ENCODE measurements around the gene MAP4. TPM values are rescaled to one million over a fixed set of nuclear protein-coding genes. Genes with fewer than 3 reads are reported as not detected.
"Not testable (repeated sequence)": the region's sequence is repeated elsewhere in the genome, so short reads cannot be mapped to it uniquely, and the experiment has no call there.

MAP4 gene
- total and polyA plus RNA-seq, 2 donors (not counting 3 experiments of a cell fraction or from before 2014, with no cell fraction given) = 121 to 290 TPM

GRCh38 chr3:47829482-47829881 is 186.7 kb downstream of the MAP4 start:
- H3K9me3 ChIP-seq (replicated peaks; ENCODE audit: control insufficient read depth, insufficient read depth, low read length); DNase-seq (ENCODE audit: low read depth, low spot score); POLR2A ChIA-PET; FAIRE-seq; H2AFZ ChIP-seq (ENCODE audit: low read depth, low read length); dilution Hi-C loops (cut with MboI; ENCODE audit: extremely low pct_ligation_motif_present, low sequenced_read_pairs); H3K4me2 ChIP-seq (ENCODE audit: insufficient read depth, low read length); H4K20me1 ChIP-seq (replicated peaks; ENCODE audit: control insufficient read depth, extremely low read depth, insufficient read depth, low read length); H3K27ac ChIP-seq (ENCODE audit: insufficient read depth, low read depth, low read length); H3K9me1 ChIP-seq (replicated peaks; ENCODE audit: control insufficient read depth, extremely low read depth, insufficient read depth, low read length); BruUV-seq (replicated peaks); H3K27me3 ChIP-seq (ENCODE audit: control insufficient read depth in 2 of 2, insufficient read depth in 2 of 2, low read length in 2 of 2); intact Hi-C loops (cut with micrococcal nuclease); H3K4me3 ChIP-seq (replicated peaks in 1 of 3; ENCODE audit: insufficient read depth in 1 of 3, low read depth in 1 of 3, low read length in 3 of 3); H3K9ac ChIP-seq (replicated peaks; ENCODE audit: extremely low read depth, insufficient read depth, low read length): not testable (repeated sequence)
- Histone ChIP-seq H3K4me1 (ENCODE audit: control insufficient read depth, extremely low read depth, insufficient read depth, low read length) (peaks cover 15% of the 10 kb centered on the region), H3K36me3 (ENCODE audit: control insufficient read depth in 2 of 2, extremely low read depth in 1 of 2, insufficient read depth in 2 of 2, low read length in 2 of 2) (peaks cover 14 to 31% of the 10 kb centered on the region in 2 experiments), H3K79me2 (ENCODE audit: control insufficient read depth, insufficient read depth, low read length) (peaks cover 28% of the 10 kb centered on the region)
- CTCF ChIA-PET = interaction anchor here (0.6 kb wide), 1 partner anchor 8 kb away, joined by 5 read pairs; no protein-coding TSS in a partner anchor

DNA sequence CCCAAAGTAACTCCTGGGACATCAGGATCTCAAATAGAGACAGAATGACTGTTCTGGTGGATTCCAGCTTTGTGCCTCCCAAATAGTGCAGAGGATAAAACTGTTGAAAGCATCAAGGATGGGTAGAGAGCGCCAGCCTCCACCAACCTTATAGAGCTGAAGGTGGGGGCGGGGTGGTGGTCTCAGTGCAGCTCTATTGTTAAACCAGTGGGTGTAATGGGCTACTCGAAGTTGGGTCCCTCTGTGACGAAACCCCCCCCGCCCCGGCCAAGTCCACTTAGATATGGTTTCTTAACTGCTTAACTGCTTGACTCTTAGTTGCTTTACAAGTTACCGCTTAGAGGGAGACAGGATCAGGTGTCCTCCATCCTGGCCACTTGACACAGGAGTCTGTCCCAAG is 190.6 kb downstream of the MAP4 start:
- peak overlapping the region; percentile 96 for H3K4me2 ChIP-seq (ENCODE audit: insufficient read depth, low read length)
- intact Hi-C loops (cut with micrococcal nuclease) = loop anchor here (1.0 kb wide), 3 partner anchors 22 to 326 kb away; partner anchors contain the start of gene DHX30
- H3K9ac ChIP-seq (replicated peaks; ENCODE audit: extremely low read depth, insufficient read depth, low read length) = peak overlapping the region; percentile 92
- dilution Hi-C loops (cut with MboI; ENCODE audit: extremely low pct_ligation_motif_present, low sequenced_read_pairs) = no loop called here
- CTCF ChIA-PET = interaction anchor here (0.7 to 4.1 kb wide), 16 partner anchors 10 to 333 kb away, joined by 3 to 69 read pairs (median 6); partner anchors contain the start of gene DHX30
- H3K79me2 ChIP-seq (ENCODE audit: control insufficient read depth, insufficient read depth, low read length) = peaks cover 30% of the 10 kb centered on the region
- H3K9me1 ChIP-seq (replicated peaks; ENCODE audit: control insufficient read depth, extremely low read depth, insufficient read depth, low read length) = peaks cover 3% of the 10 kb centered on the region
- FAIRE-seq (no peak), DNase-seq (ENCODE audit: low read depth, low spot score) (no peak)
- peaks cover 19% of the 10 kb centered on the region for H3K4me1 ChIP-seq (ENCODE audit: control insufficient read depth, extremely low read depth, insufficient read depth, low read length)
- peak overlapping the region; percentile 78 to 97 (median 82) for H3K4me3 ChIP-seq (replicated peaks in 1 of 3; ENCODE audit: insufficient read depth in 1 of 3, low read depth in 1 of 3, low read length in 3 of 3)
- H4K20me1 ChIP-seq (replicated peaks; ENCODE audit: control insufficient read depth, extremely low read depth, insufficient read depth, low read length) = no peaks in the 10 kb centered on the region
- no peaks in the 10 kb centered on the region for H3K9me3 ChIP-seq (replicated peaks; ENCODE audit: control insufficient read depth, insufficient read depth, low read length)
- TSS peak; percentile 31 for BruUV-seq (replicated peaks)
- no peaks in the 10 kb centered on the region for H3K27me3 ChIP-seq (ENCODE audit: control insufficient read depth in 2 of 2, insufficient read depth in 2 of 2, low read length in 2 of 2)
- no peak for TF ChIP-seq POLR2AphosphoS5 (IDR thresholded peaks at IDR 0.05; ENCODE audit: insufficient read depth, low read depth, low read length)
- POLR2A ChIA-PET = interaction anchor here (1.2 to 1.4 kb wide), 3 partner anchors 12 to 303 kb away, joined by 3 to 6 read pairs (median 3); no protein-coding TSS in a partner anchor
- H3K27ac ChIP-seq (ENCODE audit: insufficient read depth, low read depth, low read length) = peak overlapping the region; percentile 68
- H2AFZ ChIP-seq (ENCODE audit: low read depth, low read length) = peak overlapping the region; percentile 86
- peaks cover 5 to 16% of the 10 kb centered on the region in 2 experiments for H3K36me3 ChIP-seq (ENCODE audit: control insufficient read depth in 2 of 2, extremely low read depth in 1 of 2, insufficient read depth in 2 of 2, low read length in 2 of 2)

Measured in endothelial cell of umbilical vein (primary cell).